Gastrocnemius medialis (tissue), 4 donors: ENCODE measurements around the gene ANKRD33B. TPM values are rescaled to one million over a fixed set of nuclear protein-coding genes. Genes with fewer than 3 reads are reported as not detected.

Experiments
- ATAC-seq, 2 donors: fragments of 150-250 bp; one replicate each; pipeline ENCODE4 v1.9.1; 2016
- DNase-seq, 2 donors: peaks; one replicate each; pipeline ENCODE4 v3.0.0-alpha.2; 2019
- H3K27ac ChIP-seq, 4 donors: fragments of 200-600 bp; sonication (generic); 1 replicate in 1 of 4; 2 replicates in 3 of 4; pipeline ENCODE4 v1.5.1; 2016 to 2018; ENCODE audit warnings: mild to moderate bottlenecking in 2 of 4, moderate library complexity in 1 of 4
- H3K27me3 ChIP-seq, 3 donors: fragments of 200-600 bp; sonication (generic) in 2 of 3; 1 replicate in 1 of 3; 2 replicates in 2 of 3; pipeline versions ENCODE4 v1.5.1 to v1.6.0; 2016 to 2019; ENCODE audit warnings: mild to moderate bottlenecking in 1 of 3, moderate library complexity in 1 of 3
- H3K36me3 ChIP-seq, 2 donors: fragments of 200-600 bp; sonication (generic) in 1 of 2; one replicate each; pipeline ENCODE4 v1.5.1; 2017 to 2018
- H3K4me1 ChIP-seq, 2 donors: fragments of 200-600 bp; sonication (generic) in 1 of 2; one replicate each; pipeline ENCODE4 v1.5.1; 2016 to 2017; ENCODE audit warnings: mild to moderate bottlenecking in 2 of 2
- H3K4me3 ChIP-seq, 4 donors: fragments of 200-600 bp; sonication (generic) in 3 of 4; 1 replicate in 1 of 4; 2 replicates in 3 of 4; pipeline ENCODE4 v1.5.1; 2016 to 2019; ENCODE audit warnings: mild to moderate bottlenecking in 2 of 4
- H3K9me3 ChIP-seq, 3 donors: fragments of 200-600 bp; sonication (generic) in 2 of 3; 1 replicate in 1 of 3; 2 replicates in 2 of 3; pipeline ENCODE4 v1.5.1; 2016 to 2019
- POLR2A ChIP-seq, 2 donors: fragments of 450-650 bp; IDR thresholded peaks; one replicate each; pipeline ENCODE4 v1.6.1; 2017; ENCODE audit warnings: antibody characterized with exemption in 2 of 2, mild to moderate bottlenecking in 2 of 2, moderate library complexity in 2 of 2
- in situ Hi-C, 4 donors: fragments of 200-750 bp; cut with MboI; loops; one replicate each; pipeline versions ENCODE4 v1.15.0 to v1.8.0; 2017; ENCODE audit warnings: low sequenced_read_pairs in 4 of 4
- intact Hi-C: fragments of 100-400 bp; cut with DNase I; formaldehyde crosslinking; loops from one replicate; pipeline ENCODE4 v1.15.1; 2023; ENCODE audit warnings: low total_unique reads
- total RNA-seq, 4 donors: library from RNA; depleted of rRNA; stranded (reverse); fragments of >200 nt; gene quantifications; one replicate each; pipeline versions ENCODE4 v1.1.0 to v1.2.3, GENCODE V29; 2016
- TF ChIP-seq, protein P1 (sequence below), 5 experiments: fragments of 450-650 bp in 3 of 5; fragments of 200-600 bp in 2 of 5; sonication (generic) in 2 of 5; IDR thresholded peaks in 4 of 5; conservative IDR thresholded peaks in 1 of 5; 1 replicate in 4 of 5; 2 replicates in 1 of 5; pipeline ENCODE4 v1.5.1; 2016 to 2019; ENCODE audit warnings: antibody characterized with exemption in 5 of 5, mild to moderate bottlenecking in 3 of 5, moderate library complexity in 3 of 5

ANKRD33B gene
- total RNA-seq, 4 donors from 2014 or later, result 2.2 to 38.9 (median 15.1) TPM

DNA sequence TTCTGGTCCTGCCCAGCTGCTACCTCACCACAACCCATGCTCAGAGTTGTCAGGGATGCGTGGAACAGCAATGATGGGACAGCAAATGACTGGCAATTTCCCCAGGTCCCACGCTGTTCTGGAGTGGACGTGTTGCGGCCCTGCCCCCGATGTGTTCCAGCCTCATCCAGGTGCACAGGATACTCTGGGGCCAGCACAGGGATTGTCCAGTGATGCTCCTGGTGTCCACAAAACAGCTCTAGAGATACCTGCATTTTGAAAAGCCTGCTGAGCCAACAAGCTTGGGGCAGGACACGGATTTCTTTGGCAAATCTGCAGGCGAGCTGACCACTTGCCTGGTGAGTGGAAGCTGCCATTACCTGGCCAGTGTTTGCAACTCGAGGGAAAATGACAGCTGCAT, 88.7 kb downstream of the ANKRD33B start:
- Histone ChIP-seq H3K27me3 (no peaks in the 10 kb centered on the region), H3K4me3 (no peak overlapping the region), H3K9me3 (no peaks in the 10 kb centered on the region), H3K36me3 (no peaks in the 10 kb centered on the region), H3K27ac (no peak overlapping the region), H3K4me1 (peaks cover 3 to 4% of the 10 kb centered on the region in 2 donors)
- TF ChIP-seq, protein P1, sequence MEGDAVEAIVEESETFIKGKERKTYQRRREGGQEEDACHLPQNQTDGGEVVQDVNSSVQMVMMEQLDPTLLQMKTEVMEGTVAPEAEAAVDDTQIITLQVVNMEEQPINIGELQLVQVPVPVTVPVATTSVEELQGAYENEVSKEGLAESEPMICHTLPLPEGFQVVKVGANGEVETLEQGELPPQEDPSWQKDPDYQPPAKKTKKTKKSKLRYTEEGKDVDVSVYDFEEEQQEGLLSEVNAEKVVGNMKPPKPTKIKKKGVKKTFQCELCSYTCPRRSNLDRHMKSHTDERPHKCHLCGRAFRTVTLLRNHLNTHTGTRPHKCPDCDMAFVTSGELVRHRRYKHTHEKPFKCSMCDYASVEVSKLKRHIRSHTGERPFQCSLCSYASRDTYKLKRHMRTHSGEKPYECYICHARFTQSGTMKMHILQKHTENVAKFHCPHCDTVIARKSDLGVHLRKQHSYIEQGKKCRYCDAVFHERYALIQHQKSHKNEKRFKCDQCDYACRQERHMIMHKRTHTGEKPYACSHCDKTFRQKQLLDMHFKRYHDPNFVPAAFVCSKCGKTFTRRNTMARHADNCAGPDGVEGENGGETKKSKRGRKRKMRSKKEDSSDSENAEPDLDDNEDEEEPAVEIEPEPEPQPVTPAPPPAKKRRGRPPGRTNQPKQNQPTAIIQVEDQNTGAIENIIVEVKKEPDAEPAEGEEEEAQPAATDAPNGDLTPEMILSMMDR (IDR thresholded peaks at IDR 0.05 in 4 of 5, conservative IDR thresholded peaks at IDR 0.05 in 1 of 5), result no peak
- no peak for TF ChIP-seq POLR2A (IDR thresholded peaks at IDR 0.05)
- in situ Hi-C loops (no loop called here), intact Hi-C loops (no loop called here)
- no peak for DNase-seq
- no peak for ATAC-seq

DNA sequence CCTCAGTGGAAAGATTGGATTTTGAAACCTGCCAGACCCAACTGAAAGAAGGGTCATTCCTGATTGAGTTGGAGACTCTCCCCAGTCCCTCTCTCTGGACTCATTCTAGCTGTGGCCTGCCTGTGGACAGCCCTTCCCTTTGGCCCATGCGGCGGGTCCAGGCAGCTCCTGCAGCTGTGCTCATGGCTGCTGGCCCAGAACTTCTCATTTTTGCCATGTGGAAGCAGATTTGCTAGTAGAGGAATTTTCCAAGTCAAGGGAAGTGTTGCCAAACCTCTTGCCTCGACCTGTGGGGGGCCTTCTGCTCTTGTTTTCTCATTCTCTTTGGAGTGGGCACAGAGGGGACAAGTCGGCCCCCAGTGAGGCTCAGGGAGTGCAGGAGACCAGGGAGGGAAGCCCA, 89.2 kb downstream of the ANKRD33B start:
- no peak overlapping the region for H3K4me3 ChIP-seq
- in situ Hi-C loops (no loop called here), intact Hi-C loops (no loop called here)
- no peak overlapping the region for H3K27ac ChIP-seq
- no peaks in the 10 kb centered on the region for H3K27me3 ChIP-seq
- TF ChIP-seq, protein P1 (IDR thresholded peaks at IDR 0.05 in 4 of 5, conservative IDR thresholded peaks at IDR 0.05 in 1 of 5), result no peak
- TF ChIP-seq POLR2A (IDR thresholded peaks at IDR 0.05), result no peak
- no peaks in the 10 kb centered on the region for H3K9me3 ChIP-seq
- H3K4me1 ChIP-seq, result peaks cover 3 to 4% of the 10 kb centered on the region in 2 donors
- DNase-seq, result peak; percentile 29 to 57
- H3K36me3 ChIP-seq, result no peaks in the 10 kb centered on the region
- ATAC-seq, result peak in 1 of 2 donors; percentile 46

DNA sequence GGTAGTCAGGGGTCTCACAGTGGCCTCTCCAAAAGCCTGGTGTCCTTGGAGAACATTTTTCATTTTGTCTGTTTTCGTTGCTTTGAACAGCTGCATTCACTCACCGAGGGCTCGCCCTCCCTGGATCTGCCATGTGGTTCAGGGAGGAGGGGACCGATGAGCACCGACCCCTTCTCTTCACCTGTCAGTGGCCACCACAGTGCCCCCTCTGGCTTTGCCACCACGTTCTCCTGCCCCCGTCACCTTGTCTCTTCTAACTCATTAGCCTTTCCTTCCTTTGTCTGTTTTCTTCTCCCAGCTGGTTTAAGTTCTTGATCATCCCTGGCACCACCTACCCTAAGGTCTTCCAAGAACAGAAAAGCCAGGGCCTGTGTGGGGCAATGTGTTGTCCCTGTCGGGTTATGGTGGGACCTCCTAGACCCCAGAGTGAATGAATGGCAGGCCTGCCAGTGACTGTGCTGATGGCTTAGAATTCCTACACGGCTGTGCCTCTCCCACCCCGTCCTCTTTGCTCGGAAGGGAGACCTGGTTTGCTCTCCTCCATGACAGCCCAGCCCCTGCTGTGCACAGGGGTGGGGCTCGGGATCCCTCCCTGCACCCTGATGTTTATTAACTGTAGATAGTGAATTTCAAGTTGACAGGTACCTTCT, 90.0 kb downstream of the ANKRD33B start:
- Histone ChIP-seq H3K27me3 (no peaks in the 10 kb centered on the region), H3K4me1 (peaks cover 3 to 4% of the 10 kb centered on the region in 2 donors), H3K36me3 (no peaks in the 10 kb centered on the region), H3K9me3 (no peaks in the 10 kb centered on the region), H3K27ac (no peak overlapping the region), H3K4me3 (no peak overlapping the region)
- intact Hi-C loops (no loop called here), in situ Hi-C loops (no loop called here)
- no peak for DNase-seq
- ATAC-seq, result no peak
- TF ChIP-seq, protein P1 (IDR thresholded peaks at IDR 0.05 in 4 of 5, conservative IDR thresholded peaks at IDR 0.05 in 1 of 5), result no peak
- no peak for TF ChIP-seq POLR2A (IDR thresholded peaks at IDR 0.05)

DNA sequence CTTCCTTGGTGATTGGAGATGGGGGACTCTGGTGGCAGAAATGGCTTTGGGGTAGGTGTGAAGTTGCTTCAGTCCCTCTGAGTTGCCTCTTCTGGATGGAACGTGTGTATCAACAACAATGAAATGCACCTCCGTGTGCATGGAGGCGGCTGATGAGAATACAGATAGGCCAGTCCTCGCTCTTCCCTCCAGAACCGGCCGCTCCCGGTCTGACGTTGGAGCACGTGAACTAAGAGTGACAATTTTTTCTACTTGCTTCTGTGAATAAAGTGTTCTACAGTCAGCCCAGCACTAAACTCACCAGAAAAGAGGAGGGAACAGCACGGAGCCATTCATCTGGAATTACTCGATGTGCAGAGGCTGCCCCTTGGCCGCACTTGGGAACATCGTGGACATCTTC, 90.7 kb downstream of the ANKRD33B start:
- Histone ChIP-seq H3K27me3 (no peaks in the 10 kb centered on the region), H3K4me3 (no peak overlapping the region), H3K4me1 (peaks cover 3 to 4% of the 10 kb centered on the region in 2 donors), H3K36me3 (no peaks in the 10 kb centered on the region), H3K27ac (no peak overlapping the region), H3K9me3 (no peaks in the 10 kb centered on the region)
- DNase-seq (no peak), ATAC-seq (no peak)
- intact Hi-C loops (no loop called here), in situ Hi-C loops (no loop called here)
- TF ChIP-seq POLR2A (IDR thresholded peaks at IDR 0.05), result no peak
- TF ChIP-seq, protein P1 (IDR thresholded peaks at IDR 0.05 in 4 of 5, conservative IDR thresholded peaks at IDR 0.05 in 1 of 5), result no peak
